ENCODE measurements around the gene MAML2. TPM values are rescaled to one million over a fixed set of nuclear protein-coding genes. Genes with fewer than 3 reads are reported as not detected.

Gene MAML2
- total and polyA plus RNA-seq, 9 of the 15 experiments (the other 6 are each of a cell fraction or from before 2014, with no cell fraction given): 0.79 to 6.8 (median 4.8) TPM

- TF ChIP-seq, protein P1, sequence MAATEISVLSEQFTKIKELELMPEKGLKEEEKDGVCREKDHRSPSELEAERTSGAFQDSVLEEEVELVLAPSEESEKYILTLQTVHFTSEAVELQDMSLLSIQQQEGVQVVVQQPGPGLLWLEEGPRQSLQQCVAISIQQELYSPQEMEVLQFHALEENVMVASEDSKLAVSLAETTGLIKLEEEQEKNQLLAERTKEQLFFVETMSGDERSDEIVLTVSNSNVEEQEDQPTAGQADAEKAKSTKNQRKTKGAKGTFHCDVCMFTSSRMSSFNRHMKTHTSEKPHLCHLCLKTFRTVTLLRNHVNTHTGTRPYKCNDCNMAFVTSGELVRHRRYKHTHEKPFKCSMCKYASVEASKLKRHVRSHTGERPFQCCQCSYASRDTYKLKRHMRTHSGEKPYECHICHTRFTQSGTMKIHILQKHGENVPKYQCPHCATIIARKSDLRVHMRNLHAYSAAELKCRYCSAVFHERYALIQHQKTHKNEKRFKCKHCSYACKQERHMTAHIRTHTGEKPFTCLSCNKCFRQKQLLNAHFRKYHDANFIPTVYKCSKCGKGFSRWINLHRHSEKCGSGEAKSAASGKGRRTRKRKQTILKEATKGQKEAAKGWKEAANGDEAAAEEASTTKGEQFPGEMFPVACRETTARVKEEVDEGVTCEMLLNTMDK (IDR thresholded peaks at IDR 0.05; ENCODE audit: borderline replicate concordance, insufficient read depth, low read depth, low read length, poor library complexity, severe bottlenecking): no peak
- no peak for TF ChIP-seq SAFB2 (IDR thresholded peaks at IDR 0.05; ENCODE audit: borderline replicate concordance, low read depth, low read length, severe bottlenecking)
- TF ChIP-seq ZFP30 (CRISPR knock-in tag; IDR thresholded peaks at IDR 0.05; ENCODE audit: borderline replicate concordance): no peak
- TF ChIP-seq KAT7 (CRISPR knock-in tag; IDR thresholded peaks at IDR 0.05; ENCODE audit: borderline replicate concordance): 0 out of 2 replicates have a peak, but pooled peaks have one; percentile 17
- no peak for TF ChIP-seq TAF7 (tag; IDR thresholded peaks at IDR 0.05)
- TF ChIP-seq DNMT1 (IDR thresholded peaks at IDR 0.05): no peak
- no peak for TF ChIP-seq PURB (CRISPR knock-in tag; IDR thresholded peaks at IDR 0.05; ENCODE audit: low read depth)
- no peak for TF ChIP-seq DDX20 (tag; IDR thresholded peaks at IDR 0.05; ENCODE audit: low read depth)
- TF ChIP-seq POLR2G (IDR thresholded peaks at IDR 0.05; ENCODE audit: low read depth, low read length): no peak
- TF ChIP-seq YBX1 (IDR thresholded peaks at IDR 0.05): no peak
- no peak for TF ChIP-seq SMAD2 (IDR thresholded peaks at IDR 0.05; ENCODE audit: low read depth, low read length)
- TF ChIP-seq RAD21 (CRISPR knock-in tag; conservative IDR thresholded peaks at IDR 0.05 in 1 of 2, IDR thresholded peaks at IDR 0.05 in 1 of 2): no peak
- no peak for TF ChIP-seq SRSF3 (IDR thresholded peaks at IDR 0.05; ENCODE audit: insufficient read depth, low read length)
- no peak for TF ChIP-seq GTF2A2 (tag; IDR thresholded peaks at IDR 0.05)
- TF ChIP-seq MEIS2 (IDR thresholded peaks at IDR 0.05; ENCODE audit: partially characterized antibody): peak; percentile 37
- no peak for TF ChIP-seq TSHZ1 (CRISPR knock-in tag; IDR thresholded peaks at IDR 0.05)
- no peak for TF ChIP-seq CEBPZ (IDR thresholded peaks at IDR 0.05; ENCODE audit: borderline replicate concordance, low read depth, low read length)
These were observed 14.5 kb downstream of the MAML2 start (continued) for GRCh38 chr11:96328395-96329010.

All from K562 (cell line).